ENCODE measurements around the gene MICAL3. TPM values are rescaled to one million over a fixed set of nuclear protein-coding genes. Genes with fewer than 3 reads are reported as not detected.

MICAL3 gene
- total and polyA plus RNA-seq, 7 donors: 9.6 to 94.2 (median 35.0) TPM

- intact Hi-C loops (cut with DNase I): no loop called here
- Histone ChIP-seq H3K36me3 (peaks cover 11 to 84% (median 32%) of the 10 kb centered on the region in 4 donors), H3K9me3 (no peaks in the 10 kb centered on the region), H3K27me3 (no peaks in the 10 kb centered on the region), H3K4me3 (no peak overlapping the region), H3K4me1 (peaks cover 0 to 6% (median 3%) of the 10 kb centered on the region in 4 donors), H3K27ac (no peak overlapping the region)
- no peak for TF ChIP-seq POLR2AphosphoS5 (IDR thresholded peaks at IDR 0.05)
- TF ChIP-seq EP300 (IDR thresholded peaks at IDR 0.05): no peak
- no peak for TF ChIP-seq POLR2A (IDR thresholded peaks at IDR 0.05)
- TF ChIP-seq CTCF (IDR thresholded peaks at IDR 0.05): no peak
- no peak for DNase-seq
- 96 to 97% methylated on average over 15 of the region's 15 CpGs for WGBS, 2 donors
These were observed 149.2 kb downstream of the MICAL3 start for GRCh38 chr22:17875156-17875555.

GRCh38 chr22:17874231-17874905, 150.0 kb downstream of the MICAL3 start:
- H3K4me1 ChIP-seq: peaks cover 0 to 14% (median 11%) of the 10 kb centered on the region in 4 donors
- no peak overlapping the region for H3K27ac ChIP-seq
- WGBS, 2 donors: 95% methylated on average over 15 of the region's 15 CpGs
- intact Hi-C loops (cut with DNase I): no loop called here
- DNase-seq: no peak
- no peaks in the 10 kb centered on the region for H3K27me3 ChIP-seq
- TF ChIP-seq EP300 (IDR thresholded peaks at IDR 0.05) (no peak), POLR2A (IDR thresholded peaks at IDR 0.05) (no peak), POLR2AphosphoS5 (IDR thresholded peaks at IDR 0.05) (no peak), CTCF (IDR thresholded peaks at IDR 0.05) (no peak)
- H3K36me3 ChIP-seq: peaks cover 8 to 77% (median 29%) of the 10 kb centered on the region in 4 donors
- H3K4me3 ChIP-seq: no peak overlapping the region
- H3K9me3 ChIP-seq: no peaks in the 10 kb centered on the region

- Histone ChIP-seq H3K4me3 (no peak overlapping the region), H3K36me3 (peaks cover 8 to 77% (median 29%) of the 10 kb centered on the region in 4 donors), H3K27ac (no peak overlapping the region), H3K4me1 (peaks cover 0 to 17% (median 16%) of the 10 kb centered on the region in 4 donors), H3K27me3 (no peaks in the 10 kb centered on the region), H3K9me3 (no peaks in the 10 kb centered on the region)
- WGBS, 2 donors: 93 to 96% methylated on average over 10 of the region's 10 CpGs
- DNase-seq: no peak
- no peak for TF ChIP-seq POLR2AphosphoS5 (IDR thresholded peaks at IDR 0.05)
- no peak for TF ChIP-seq CTCF (IDR thresholded peaks at IDR 0.05)
- TF ChIP-seq EP300 (IDR thresholded peaks at IDR 0.05): no peak
- no peak for TF ChIP-seq POLR2A (IDR thresholded peaks at IDR 0.05)
- intact Hi-C loops (cut with DNase I): no loop called here
These were observed 150.6 kb downstream of the MICAL3 start for GRCh38 chr22:17873804-17874203.

- Histone ChIP-seq H3K27ac (no peak overlapping the region), H3K27me3 (no peaks in the 10 kb centered on the region), H3K4me3 (no peak overlapping the region), H3K36me3 (peaks cover 8 to 75% (median 27%) of the 10 kb centered on the region in 4 donors), H3K4me1 (peaks cover 0 to 23% (median 18%) of the 10 kb centered on the region in 4 donors), H3K9me3 (no peaks in the 10 kb centered on the region)
- TF ChIP-seq CTCF (IDR thresholded peaks at IDR 0.05) (no peak), POLR2A (IDR thresholded peaks at IDR 0.05) (no peak)
- intact Hi-C loops (cut with DNase I): no loop called here
- 94 to 95% methylated on average over 14 of the region's 14 CpGs for WGBS, 2 donors
- DNase-seq: no peak
These were observed 151.2 kb downstream of the MICAL3 start for GRCh38 chr22:17873116-17873515.

GRCh38 chr22:17872471-17872870, 151.9 kb downstream of the MICAL3 start:
- intact Hi-C loops (cut with DNase I): no loop called here
- Histone ChIP-seq H3K36me3 (peaks cover 8 to 70% (median 26%) of the 10 kb centered on the region in 4 donors), H3K9me3 (no peaks in the 10 kb centered on the region), H3K27ac (no peak overlapping the region), H3K27me3 (no peaks in the 10 kb centered on the region), H3K4me1 (peaks cover 0 to 30% (median 24%) of the 10 kb centered on the region in 4 donors), H3K4me3 (no peak overlapping the region)
- TF ChIP-seq POLR2AphosphoS5 (IDR thresholded peaks at IDR 0.05) (no peak), EP300 (IDR thresholded peaks at IDR 0.05) (no peak), POLR2A (IDR thresholded peaks at IDR 0.05) (no peak), CTCF (IDR thresholded peaks at IDR 0.05) (no peak)
- WGBS, 2 donors: 77 to 85% methylated on average over 7 of the region's 7 CpGs
- DNase-seq: no peak
